Suprapubic skin (tissue), 4 donors: ENCODE data around the gene PLCG2.

Experiments used
- EP300 ChIP-seq: sonication (generic); formaldehyde crosslinking; IDR thresholded peaks from one replicate; pipeline ENCODE4 v1.6.1; 2017; ENCODE audit warnings: antibody characterized with exemption
- POLR2A ChIP-seq, 2 donors: fragments of 450-650 bp; IDR thresholded peaks; one replicate each; pipeline ENCODE4 v1.6.1; 2017; ENCODE audit warnings: antibody characterized with exemption in 2 of 2, mild to moderate bottlenecking in 2 of 2, moderate library complexity in 2 of 2
- POLR2AphosphoS5 ChIP-seq, 3 donors: sonication (generic); formaldehyde crosslinking; IDR thresholded peaks; one replicate each; pipeline ENCODE4 v1.6.1; 2017; ENCODE audit warnings: antibody characterized with exemption in 3 of 3
- TF ChIP-seq, protein P1 (sequence below), 2 donors: fragments of 200-600 bp in 1 of 2; fragments of 450-650 bp in 1 of 2; sonication (generic) in 1 of 2; IDR thresholded peaks; one replicate each; pipeline ENCODE4 v1.5.1; 2016 to 2019; ENCODE audit warnings: antibody characterized with exemption in 2 of 2, mild to moderate bottlenecking in 1 of 2, moderate library complexity in 1 of 2

- TF ChIP-seq, protein P1, sequence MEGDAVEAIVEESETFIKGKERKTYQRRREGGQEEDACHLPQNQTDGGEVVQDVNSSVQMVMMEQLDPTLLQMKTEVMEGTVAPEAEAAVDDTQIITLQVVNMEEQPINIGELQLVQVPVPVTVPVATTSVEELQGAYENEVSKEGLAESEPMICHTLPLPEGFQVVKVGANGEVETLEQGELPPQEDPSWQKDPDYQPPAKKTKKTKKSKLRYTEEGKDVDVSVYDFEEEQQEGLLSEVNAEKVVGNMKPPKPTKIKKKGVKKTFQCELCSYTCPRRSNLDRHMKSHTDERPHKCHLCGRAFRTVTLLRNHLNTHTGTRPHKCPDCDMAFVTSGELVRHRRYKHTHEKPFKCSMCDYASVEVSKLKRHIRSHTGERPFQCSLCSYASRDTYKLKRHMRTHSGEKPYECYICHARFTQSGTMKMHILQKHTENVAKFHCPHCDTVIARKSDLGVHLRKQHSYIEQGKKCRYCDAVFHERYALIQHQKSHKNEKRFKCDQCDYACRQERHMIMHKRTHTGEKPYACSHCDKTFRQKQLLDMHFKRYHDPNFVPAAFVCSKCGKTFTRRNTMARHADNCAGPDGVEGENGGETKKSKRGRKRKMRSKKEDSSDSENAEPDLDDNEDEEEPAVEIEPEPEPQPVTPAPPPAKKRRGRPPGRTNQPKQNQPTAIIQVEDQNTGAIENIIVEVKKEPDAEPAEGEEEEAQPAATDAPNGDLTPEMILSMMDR (IDR thresholded peaks at IDR 0.05) = no peak
- no peak for TF ChIP-seq POLR2AphosphoS5 (IDR thresholded peaks at IDR 0.05)
- no peak for TF ChIP-seq EP300
- TF ChIP-seq POLR2A (IDR thresholded peaks at IDR 0.05) = no peak
Observed at GRCh38 chr16:81738783-81739496, 40.2 kb upstream of the PLCG2 start.
